ENCODE measurements around the gene SMIM23.

DNA sequence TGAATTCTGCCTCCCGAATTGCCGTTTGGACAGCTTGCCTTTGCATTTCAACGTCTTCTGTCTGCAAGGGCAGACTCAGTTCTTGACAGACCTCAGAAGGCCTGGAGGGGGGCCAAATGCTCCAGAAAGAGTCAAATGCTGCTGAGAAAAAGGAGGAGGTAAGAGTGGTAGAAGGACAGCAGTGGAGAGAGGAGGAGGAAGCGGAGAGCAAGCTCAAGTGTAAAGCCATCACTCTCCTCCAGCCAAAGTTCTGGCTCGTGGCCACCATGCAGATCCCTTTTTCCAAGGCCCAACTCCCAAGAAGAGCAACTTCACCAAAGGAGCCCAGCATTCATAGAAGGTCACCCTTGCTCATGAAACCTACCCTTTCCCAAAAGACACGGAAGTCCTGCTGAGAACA is 36.9 kb upstream of the SMIM23 start:
- TF ChIP-seq CTCF (IDR thresholded peaks at IDR 0.05) (no peak), POLR2A (IDR thresholded peaks at IDR 0.05) (no peak)
